Measurements from ENCODE around the gene FOXO3.

The FOXO3 gene

DNA sequence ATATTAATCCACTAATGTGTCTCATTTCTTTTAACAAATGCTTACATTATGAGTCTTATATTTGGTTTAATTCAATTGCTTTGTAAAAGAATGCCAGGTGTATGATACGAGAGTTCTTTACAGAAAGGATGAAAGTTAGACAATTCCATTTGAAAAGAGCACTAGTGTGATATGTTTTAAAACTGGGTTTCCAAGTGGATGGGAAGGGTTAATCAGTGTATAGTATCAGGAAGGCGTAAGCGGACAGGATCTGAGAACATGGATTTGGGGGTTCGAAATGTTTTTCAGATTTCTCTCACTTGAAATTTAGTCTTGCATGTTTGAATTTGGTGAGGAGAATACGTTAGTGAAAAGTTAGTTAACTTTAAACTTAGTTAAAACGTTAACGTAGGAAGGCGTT is 2.6 kb downstream of the FOXO3 start:
- Histone ChIP-seq H2AFZ (ENCODE audit: insufficient read depth, low read length, poor library complexity) (no peak overlapping the region), H3K4me1 (ENCODE audit: control insufficient read depth in 1 of 2, insufficient read depth in 2 of 2, low read length in 2 of 2) (peaks cover 0 to 6% of the 10 kb centered on the region in 2 experiments), H3K27ac (ENCODE audit: low read depth, low read length) (no peak overlapping the region), H4K12ac (ENCODE audit: low read depth, low read length) (no peak overlapping the region), H3K79me2 (ENCODE audit: control insufficient read depth, insufficient read depth, low read length, poor library complexity) (peaks cover 28% of the 10 kb centered on the region), H2BK12ac (ENCODE audit: low read length) (no peak overlapping the region), H4K91ac (ENCODE audit: low read depth, low read length) (no peak overlapping the region), H3K14ac (ENCODE audit: low read length) (no peak overlapping the region), H3K79me1 (ENCODE audit: low read length) (peaks cover 28% of the 10 kb centered on the region), H3K27me3 (ENCODE audit: insufficient read depth, low read length) (no peaks in the 10 kb centered on the region), H3K4ac (ENCODE audit: low read depth, low read length) (no peak overlapping the region), H3K9me3 (ENCODE audit: insufficient read depth, low read depth, low read length) (peaks cover 2% of the 10 kb centered on the region), H3K4me2 (ENCODE audit: low read length) (peak overlapping the region; percentile 53), H3K23ac (ENCODE audit: low read length) (no peak overlapping the region), H3K18ac (ENCODE audit: low read length) (no peak overlapping the region), H4K8ac (ENCODE audit: low read depth, low read length) (no peak overlapping the region), H3K36me3 (ENCODE audit: control insufficient read depth in 1 of 2, insufficient read depth in 2 of 2, low read length in 2 of 2) (peaks cover 7 to 8% of the 10 kb centered on the region in 2 experiments), H2BK120ac (ENCODE audit: insufficient read depth, low read length, poor library complexity) (no peak overlapping the region), H2BK5ac (ENCODE audit: low read depth, low read length, poor library complexity) (no peak overlapping the region), H2AK5ac (ENCODE audit: low read length) (no peak overlapping the region), H3K9ac (ENCODE audit: low read length) (no peak overlapping the region), H3K4me3 (ENCODE audit: low read depth, low read length) (no peak overlapping the region)
- DNase-seq: no peak
- WGBS (ENCODE audit: extremely low coverage, insufficient coverage, insufficient read length): 100% methylated on average over 3 of the region's 8 CpGs

DNA sequence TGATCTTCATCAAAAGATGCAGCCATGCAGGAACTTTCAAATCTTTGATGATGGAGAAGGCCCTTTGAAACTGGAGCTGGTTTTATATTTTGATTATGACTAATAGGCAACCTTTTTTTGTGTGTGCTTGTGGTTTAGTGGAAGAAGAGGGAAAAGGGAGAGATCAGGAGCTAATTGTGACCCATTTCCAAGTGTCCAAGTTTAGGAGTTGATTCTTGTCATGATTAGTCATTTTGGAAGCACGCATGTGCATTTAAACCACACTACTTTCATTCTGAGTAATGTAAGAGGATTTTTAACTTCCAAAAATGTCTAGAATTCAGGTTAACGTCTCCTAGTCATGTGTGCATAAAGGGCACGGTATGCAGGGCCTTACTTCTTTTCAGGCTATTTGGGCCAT is 3.5 kb downstream of the FOXO3 start:
- Histone ChIP-seq H2BK12ac (ENCODE audit: low read length) (no peak overlapping the region), H3K14ac (ENCODE audit: low read length) (no peak overlapping the region), H3K36me3 (ENCODE audit: control insufficient read depth in 1 of 2, insufficient read depth in 2 of 2, low read length in 2 of 2) (peaks cover 7 to 8% of the 10 kb centered on the region in 2 experiments), H3K23ac (ENCODE audit: low read length) (no peak overlapping the region), H4K12ac (ENCODE audit: low read depth, low read length) (no peak overlapping the region), H3K9me3 (ENCODE audit: insufficient read depth, low read depth, low read length) (peaks cover 2% of the 10 kb centered on the region), H2AK5ac (ENCODE audit: low read length) (no peak overlapping the region), H3K18ac (ENCODE audit: low read length) (no peak overlapping the region), H3K27ac (ENCODE audit: low read depth, low read length) (no peak overlapping the region), H3K4me2 (ENCODE audit: low read length) (peak overlapping the region; percentile 42), H3K4me3 (ENCODE audit: low read depth, low read length) (no peak overlapping the region), H4K8ac (ENCODE audit: low read depth, low read length) (no peak overlapping the region), H3K27me3 (ENCODE audit: insufficient read depth, low read length) (no peaks in the 10 kb centered on the region), H4K91ac (ENCODE audit: low read depth, low read length) (no peak overlapping the region), H2BK120ac (ENCODE audit: insufficient read depth, low read length, poor library complexity) (no peak overlapping the region), H3K79me2 (ENCODE audit: control insufficient read depth, insufficient read depth, low read length, poor library complexity) (peaks cover 27% of the 10 kb centered on the region), H2AFZ (ENCODE audit: insufficient read depth, low read length, poor library complexity) (no peak overlapping the region), H3K9ac (ENCODE audit: low read length) (no peak overlapping the region), H3K79me1 (ENCODE audit: low read length) (peaks cover 24% of the 10 kb centered on the region), H3K4me1 (ENCODE audit: control insufficient read depth in 1 of 2, insufficient read depth in 2 of 2, low read length in 2 of 2) (peaks cover 0 to 6% of the 10 kb centered on the region in 2 experiments), H3K4ac (ENCODE audit: low read depth, low read length) (no peak overlapping the region), H2BK5ac (ENCODE audit: low read depth, low read length, poor library complexity) (no peak overlapping the region)
- WGBS (ENCODE audit: extremely low coverage, insufficient coverage, insufficient read length): no CpG with 5 or more reads among the region's 3 CpGs
- DNase-seq: peak; percentile 73 to 92

DNA sequence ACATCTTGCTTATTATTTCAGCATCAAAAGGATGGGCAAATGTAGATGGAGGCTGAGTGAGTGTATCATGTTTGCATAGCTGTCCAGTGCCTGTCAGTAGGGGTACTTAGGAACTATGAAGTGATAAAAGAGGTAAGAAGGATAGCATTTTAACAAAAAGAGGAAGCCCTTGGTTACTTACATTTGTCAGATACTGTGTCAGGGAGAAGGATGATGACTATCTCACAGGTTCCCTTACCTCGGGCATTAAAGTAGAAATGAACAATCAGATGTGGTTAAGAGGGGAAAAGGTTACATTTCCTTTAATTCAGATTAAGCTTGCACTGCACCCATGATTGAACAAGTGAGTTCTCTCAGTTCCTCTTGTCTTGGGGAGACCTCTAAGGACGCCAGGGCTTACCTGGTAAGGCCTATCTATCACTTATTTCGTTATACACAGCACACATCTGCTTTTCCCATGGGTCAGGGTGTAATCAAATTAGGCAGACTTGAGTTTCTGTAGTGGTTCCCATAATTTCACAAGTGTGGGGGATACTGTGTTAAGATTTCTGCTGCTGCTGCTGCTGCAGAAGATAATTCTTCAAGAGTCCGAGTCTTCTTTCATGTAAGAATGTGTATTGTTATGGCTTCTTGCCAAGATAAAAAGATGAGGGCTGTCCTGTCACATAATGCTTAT is 4.5 kb downstream of the FOXO3 start:
- peak overlapping the region; percentile 78 for H3K4ac ChIP-seq (ENCODE audit: low read depth, low read length)
- no peak overlapping the region for H3K18ac ChIP-seq (ENCODE audit: low read length)
- H3K14ac ChIP-seq (ENCODE audit: low read length): no peak overlapping the region
- peaks cover 11 to 13% of the 10 kb centered on the region in 2 experiments for H3K36me3 ChIP-seq (ENCODE audit: control insufficient read depth in 1 of 2, insufficient read depth in 2 of 2, low read length in 2 of 2)
- no peak overlapping the region for H3K4me3 ChIP-seq (ENCODE audit: low read depth, low read length)
- no peak overlapping the region for H4K12ac ChIP-seq (ENCODE audit: low read depth, low read length)
- H2BK5ac ChIP-seq (ENCODE audit: low read depth, low read length, poor library complexity): no peak overlapping the region
- peaks cover 21% of the 10 kb centered on the region for H3K79me2 ChIP-seq (ENCODE audit: control insufficient read depth, insufficient read depth, low read length, poor library complexity)
- no peak overlapping the region for H2BK12ac ChIP-seq (ENCODE audit: low read length)
- no peak overlapping the region for H3K9ac ChIP-seq (ENCODE audit: low read length)
- H4K91ac ChIP-seq (ENCODE audit: low read depth, low read length): no peak overlapping the region
- peaks cover 15% of the 10 kb centered on the region for H3K79me1 ChIP-seq (ENCODE audit: low read length)
- peaks cover 3 to 8% of the 10 kb centered on the region in 2 experiments for H3K4me1 ChIP-seq (ENCODE audit: control insufficient read depth in 1 of 2, insufficient read depth in 2 of 2, low read length in 2 of 2)
- no CpG with 5 or more reads among the region's 4 CpGs for WGBS (ENCODE audit: extremely low coverage, insufficient coverage, insufficient read length)
- H3K9me3 ChIP-seq (ENCODE audit: insufficient read depth, low read depth, low read length): peaks cover 2% of the 10 kb centered on the region
- H3K4me2 ChIP-seq (ENCODE audit: low read length): no peak overlapping the region
- H3K27ac ChIP-seq (ENCODE audit: low read depth, low read length): no peak overlapping the region
- H3K23ac ChIP-seq (ENCODE audit: low read length): peak overlapping the region; percentile 37
- H4K8ac ChIP-seq (ENCODE audit: low read depth, low read length): no peak overlapping the region
- DNase-seq: peak in 1 of 2 donors; percentile 37
- H2AK5ac ChIP-seq (ENCODE audit: low read length): no peak overlapping the region
- no peak overlapping the region for H2AFZ ChIP-seq (ENCODE audit: insufficient read depth, low read length, poor library complexity)
- H2BK120ac ChIP-seq (ENCODE audit: insufficient read depth, low read length, poor library complexity): no peak overlapping the region
- no peaks in the 10 kb centered on the region for H3K27me3 ChIP-seq (ENCODE audit: insufficient read depth, low read length)

DNA sequence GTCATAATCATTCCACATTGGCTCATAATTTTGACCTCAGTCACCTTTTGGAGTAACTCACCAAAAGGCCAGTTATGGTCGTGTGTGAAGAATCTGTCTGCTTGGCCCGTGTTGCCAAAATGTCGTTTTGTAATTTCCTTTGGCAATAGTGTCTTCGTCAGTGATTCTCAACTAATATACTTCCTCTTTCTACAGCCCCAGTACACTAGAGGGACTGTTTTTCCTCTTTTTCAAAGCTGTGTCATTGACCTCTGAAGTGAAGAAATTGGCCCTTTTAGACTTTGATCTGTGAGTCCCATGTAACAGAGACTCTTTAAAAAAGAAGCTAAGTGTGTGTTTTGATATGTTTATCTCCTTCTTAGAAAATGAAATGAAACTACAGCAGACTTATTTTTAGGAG is 5.2 kb downstream of the FOXO3 start:
- Histone ChIP-seq H3K79me2 (ENCODE audit: control insufficient read depth, insufficient read depth, low read length, poor library complexity) (peaks cover 18% of the 10 kb centered on the region), H4K12ac (ENCODE audit: low read depth, low read length) (no peak overlapping the region), H2AFZ (ENCODE audit: insufficient read depth, low read length, poor library complexity) (no peak overlapping the region), H4K91ac (ENCODE audit: low read depth, low read length) (no peak overlapping the region), H3K4me1 (ENCODE audit: control insufficient read depth in 1 of 2, insufficient read depth in 2 of 2, low read length in 2 of 2) (peaks cover 3 to 8% of the 10 kb centered on the region in 2 experiments), H2BK120ac (ENCODE audit: insufficient read depth, low read length, poor library complexity) (no peak overlapping the region), H3K4me3 (ENCODE audit: low read depth, low read length) (no peak overlapping the region), H2BK12ac (ENCODE audit: low read length) (no peak overlapping the region), H2AK5ac (ENCODE audit: low read length) (no peak overlapping the region), H3K4ac (ENCODE audit: low read depth, low read length) (no peak overlapping the region), H3K79me1 (ENCODE audit: low read length) (peaks cover 12% of the 10 kb centered on the region), H3K27me3 (ENCODE audit: insufficient read depth, low read length) (no peaks in the 10 kb centered on the region), H3K23ac (ENCODE audit: low read length) (no peak overlapping the region), H3K9me3 (ENCODE audit: insufficient read depth, low read depth, low read length) (peaks cover 2% of the 10 kb centered on the region), H4K8ac (ENCODE audit: low read depth, low read length) (no peak overlapping the region), H3K14ac (ENCODE audit: low read length) (no peak overlapping the region), H2BK5ac (ENCODE audit: low read depth, low read length, poor library complexity) (no peak overlapping the region), H3K4me2 (ENCODE audit: low read length) (no peak overlapping the region), H3K9ac (ENCODE audit: low read length) (no peak overlapping the region), H3K18ac (ENCODE audit: low read length) (no peak overlapping the region), H3K27ac (ENCODE audit: low read depth, low read length) (no peak overlapping the region), H3K36me3 (ENCODE audit: control insufficient read depth in 1 of 2, insufficient read depth in 2 of 2, low read length in 2 of 2) (peaks cover 13 to 14% of the 10 kb centered on the region in 2 experiments)
- DNase-seq: peak; percentile 41 to 59
- no CpG with 5 or more reads among the region's 4 CpGs for WGBS (ENCODE audit: extremely low coverage, insufficient coverage, insufficient read length)

All from trophoblast cell (in vitro differentiated cells and primary cell).